Ovary (tissue), 9 donors: ENCODE measurements around the gene FUCA1. TPM values are rescaled to one million over a fixed set of nuclear protein-coding genes. Genes with fewer than 3 reads are reported as not detected.

Source experiments
- DNase-seq, 5 donors: peaks; one replicate each; pipeline ENCODE4 v3.0.0-alpha.2; 2019 to 2020
- H3K27ac ChIP-seq, 2 donors: fragments of 200-600 bp; one replicate each; pipeline versions ENCODE4 v1.5.1 to v1.8.0; 2019 to 2022
- H3K27me3 ChIP-seq: fragments of 200-600 bp; one replicate; pipeline ENCODE4 v1.8.0; 2022
- H3K36me3 ChIP-seq: fragments of 200-600 bp; sonication (generic); one replicate; pipeline ENCODE4 v1.5.1; 2019
- H3K4me1 ChIP-seq: one replicate; pipeline ENCODE4 v1.8.1; 2013; ENCODE audit warnings: mild to moderate bottlenecking, moderate library complexity; ENCODE audit not compliant: insufficient read depth
- H3K4me3 ChIP-seq: fragments of 200-600 bp; sonication (generic); one replicate; pipeline ENCODE4 v1.5.1; 2017
- H3K9me3 ChIP-seq, 2 donors: fragments of 200-600 bp in 1 of 2; sonication (generic) in 1 of 2; one replicate each; pipeline versions ENCODE4 v1.5.1 to v1.8.1; 2013 to 2019; ENCODE audit warnings: mild to moderate bottlenecking in 1 of 2, moderate library complexity in 1 of 2
- EP300 ChIP-seq: sonication (generic); formaldehyde crosslinking; IDR thresholded peaks from one replicate; pipeline ENCODE4 v1.6.1; 2017; ENCODE audit warnings: antibody characterized with exemption
- POLR2A ChIP-seq: fragments of 450-650 bp; IDR thresholded peaks from one replicate; pipeline ENCODE4 v1.6.1; 2017; ENCODE audit warnings: antibody characterized with exemption, mild to moderate bottlenecking, moderate library complexity
- WGBS, 3 donors: extraction: QIAGEN DNeasy Blood & Tissue Kit in 1 of 3; methylation state at CpG; one replicate each; pipeline versions ENCODE4 v1.1.5 to v1.1.7; 2013 to 2017; 5-methylcytosine and 5-hydroxymethylcytosine counted together
- intact Hi-C, 4 donors: fragments of 100-400 bp; cut with DNase I; formaldehyde crosslinking; loops; one replicate each; pipeline versions ENCODE4 v1.11.0 to v1.15.1; 2022 to 2023
- polyA plus RNA-seq, 2 donors: library from polyadenylated mRNA; stranded (reverse); fragments of 200-250 nt in 1 of 2; fragments of 350-450 nt in 1 of 2; fragmentation: Illumina TruSeq in 1 of 2; extraction: RNeasy Lipid Tissue Mini Kit (QIAGEN cat#74804) in 1 of 2; gene quantifications; one replicate each; pipeline ENCODE4 v1.2.3, GENCODE V29; 2013 to 2014
- total RNA-seq, 7 donors: library from RNA; depleted of rRNA in 2 of 7; stranded (reverse); fragments of >200 nt in 2 of 7; fragmentation: NEBNext Ultra II Directional in 3 of 7; extraction: Animal tissue kit (Norgen Biotek cat#: 25700) in 3 of 7; gene quantifications; one replicate each; pipeline versions ENCODE4 v1.1.0 to v1.2.4, GENCODE V29; 2016 to 2023
- TF ChIP-seq, protein P1 (sequence below), 3 donors: fragments of 450-650 bp in 2 of 3; fragments of 200-600 bp in 1 of 3; IDR thresholded peaks; one replicate each; pipeline versions ENCODE4 v1.5.1 to v1.8.0; 2016 to 2022; ENCODE audit warnings: antibody characterized with exemption in 3 of 3, mild to moderate bottlenecking in 1 of 3
- donor health status: DM: no; HTN: no; CAD: no; lungs with moderate emphysema.
- donor health status: DM: no; HTN: no; CAD: no.
- donor health status: Bipolar disorder and iron deficiency.
- donor health status: DM: yes; HTN: yes; CAD: no.
- donor health status: DM: no; HTN: no; CAD: no.
- donor health status: DM: yes; HTN: yes; CAD: no.

Gene FUCA1
- total and polyA plus RNA-seq, 9 donors: 21.7 to 112 (median 25.6) TPM

DNA sequence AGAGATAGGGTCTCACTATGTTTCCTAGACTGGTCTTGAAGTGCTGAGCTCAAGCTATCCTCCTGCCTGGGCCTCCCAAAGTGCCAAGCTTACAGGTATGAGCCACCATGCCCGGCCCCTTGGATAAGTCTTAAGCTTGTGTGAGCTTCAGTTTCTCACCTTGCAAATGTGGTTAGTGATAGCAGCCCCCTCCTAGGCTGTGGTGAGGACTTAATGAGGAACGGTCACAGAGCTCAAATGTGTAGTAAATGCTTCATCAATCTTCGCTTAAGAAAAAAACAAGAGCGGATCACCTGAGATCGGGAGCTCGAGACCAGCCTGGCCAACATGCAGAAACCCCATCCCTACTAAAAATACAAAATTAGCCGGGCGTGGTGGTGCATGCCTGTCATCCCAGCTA, 42.1 kb upstream of the FUCA1 start:
- Histone ChIP-seq H3K36me3 (no peaks in the 10 kb centered on the region), H3K4me1 (no peaks in the 10 kb centered on the region), H3K9me3 (no peaks in the 10 kb centered on the region), H3K4me3 (no peak overlapping the region), H3K27ac (no peak overlapping the region), H3K27me3 (no peaks in the 10 kb centered on the region)
- no peak for DNase-seq
- TF ChIP-seq, protein P1, sequence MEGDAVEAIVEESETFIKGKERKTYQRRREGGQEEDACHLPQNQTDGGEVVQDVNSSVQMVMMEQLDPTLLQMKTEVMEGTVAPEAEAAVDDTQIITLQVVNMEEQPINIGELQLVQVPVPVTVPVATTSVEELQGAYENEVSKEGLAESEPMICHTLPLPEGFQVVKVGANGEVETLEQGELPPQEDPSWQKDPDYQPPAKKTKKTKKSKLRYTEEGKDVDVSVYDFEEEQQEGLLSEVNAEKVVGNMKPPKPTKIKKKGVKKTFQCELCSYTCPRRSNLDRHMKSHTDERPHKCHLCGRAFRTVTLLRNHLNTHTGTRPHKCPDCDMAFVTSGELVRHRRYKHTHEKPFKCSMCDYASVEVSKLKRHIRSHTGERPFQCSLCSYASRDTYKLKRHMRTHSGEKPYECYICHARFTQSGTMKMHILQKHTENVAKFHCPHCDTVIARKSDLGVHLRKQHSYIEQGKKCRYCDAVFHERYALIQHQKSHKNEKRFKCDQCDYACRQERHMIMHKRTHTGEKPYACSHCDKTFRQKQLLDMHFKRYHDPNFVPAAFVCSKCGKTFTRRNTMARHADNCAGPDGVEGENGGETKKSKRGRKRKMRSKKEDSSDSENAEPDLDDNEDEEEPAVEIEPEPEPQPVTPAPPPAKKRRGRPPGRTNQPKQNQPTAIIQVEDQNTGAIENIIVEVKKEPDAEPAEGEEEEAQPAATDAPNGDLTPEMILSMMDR (IDR thresholded peaks at IDR 0.05): no peak
- TF ChIP-seq POLR2A: no peak
- no peak for TF ChIP-seq EP300
- intact Hi-C loops: no loop called here
- WGBS, 3 donors: 91 to 92% (median 91%) methylated on average over 8 of the region's 8 CpGs

DNA sequence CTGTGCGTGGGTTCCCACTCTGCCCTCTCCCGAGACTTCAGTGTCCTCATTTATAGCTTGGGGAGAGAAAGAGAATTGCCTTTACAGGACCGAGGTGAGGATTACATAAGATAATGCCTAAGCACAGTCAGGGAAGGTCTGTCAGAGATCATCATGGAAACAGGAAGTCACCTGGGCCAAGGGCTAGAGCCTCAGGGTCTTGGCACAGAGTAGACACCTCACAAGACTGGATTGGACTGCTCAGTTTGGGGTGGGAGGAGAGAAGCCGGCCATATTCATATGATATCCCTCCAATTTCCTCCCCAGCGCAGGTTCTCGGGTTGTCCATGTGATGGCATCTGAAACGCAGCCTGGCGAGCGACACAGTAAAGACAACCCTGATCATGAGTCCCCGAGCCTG, 41.3 kb upstream of the FUCA1 start:
- Histone ChIP-seq H3K9me3 (no peaks in the 10 kb centered on the region), H3K4me1 (no peaks in the 10 kb centered on the region), H3K27me3 (no peaks in the 10 kb centered on the region), H3K27ac (no peak overlapping the region), H3K4me3 (no peak overlapping the region), H3K36me3 (no peaks in the 10 kb centered on the region)
- WGBS, 3 donors: 61 to 67% (median 64%) methylated on average over 10 of the region's 10 CpGs
- DNase-seq: no peak
- no peak for TF ChIP-seq POLR2A
- TF ChIP-seq EP300: no peak
- TF ChIP-seq, protein P1 (IDR thresholded peaks at IDR 0.05): no peak
- intact Hi-C loops: no loop called here

DNA sequence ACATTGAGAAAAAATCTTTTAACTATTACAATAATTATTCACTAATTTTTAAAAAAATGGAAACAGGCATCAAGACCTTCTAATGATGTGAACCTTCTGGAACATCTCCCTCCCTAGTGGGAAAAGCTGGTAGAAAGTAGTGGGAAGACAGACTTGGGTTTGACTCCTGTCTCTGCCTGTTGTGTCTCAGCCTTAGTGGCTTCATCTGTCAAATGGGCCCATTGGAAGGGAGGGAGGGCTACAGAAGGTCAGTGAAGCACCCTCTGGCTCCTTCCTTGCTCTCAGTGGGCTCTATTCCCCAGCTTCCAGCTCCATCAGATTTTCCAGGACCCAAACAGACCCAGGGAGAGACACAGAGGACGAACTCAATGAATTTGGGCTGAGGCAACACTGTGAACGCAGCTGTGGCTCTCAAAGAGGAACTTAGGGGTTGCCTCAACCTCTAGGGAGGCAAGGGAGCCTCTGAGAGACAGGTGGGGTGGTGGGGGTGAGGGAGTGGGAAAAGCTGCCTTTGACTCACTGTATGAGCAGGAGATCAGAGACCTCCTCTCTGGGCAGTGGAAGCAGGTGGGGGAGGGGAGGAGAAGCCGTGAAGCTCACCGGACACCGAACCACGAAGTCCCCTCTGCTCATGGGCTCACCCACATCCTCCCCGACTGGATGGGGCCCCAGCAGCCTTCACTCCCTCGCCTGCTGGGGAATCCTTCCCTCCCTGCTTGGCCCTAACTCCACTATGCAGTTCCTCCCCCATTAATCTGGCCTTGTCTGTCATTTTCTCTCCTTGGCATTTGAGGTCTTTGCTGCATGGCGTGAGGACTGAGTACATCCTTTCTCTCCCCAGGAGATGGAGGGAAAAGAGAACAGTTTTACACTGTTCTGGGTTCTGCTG, 40.6 kb upstream of the FUCA1 start:
- Histone ChIP-seq H3K9me3 (no peaks in the 10 kb centered on the region), H3K4me3 (no peak overlapping the region), H3K27me3 (no peaks in the 10 kb centered on the region), H3K27ac (no peak overlapping the region), H3K4me1 (no peaks in the 10 kb centered on the region), H3K36me3 (no peaks in the 10 kb centered on the region)
- WGBS, 3 donors: 13 to 16% (median 15%) methylated on average over 9 of the region's 9 CpGs
- intact Hi-C loops: no loop called here
- DNase-seq: no peak
- TF ChIP-seq, protein P1 (IDR thresholded peaks at IDR 0.05): no peak
- TF ChIP-seq POLR2A (no peak), EP300 (no peak)

DNA sequence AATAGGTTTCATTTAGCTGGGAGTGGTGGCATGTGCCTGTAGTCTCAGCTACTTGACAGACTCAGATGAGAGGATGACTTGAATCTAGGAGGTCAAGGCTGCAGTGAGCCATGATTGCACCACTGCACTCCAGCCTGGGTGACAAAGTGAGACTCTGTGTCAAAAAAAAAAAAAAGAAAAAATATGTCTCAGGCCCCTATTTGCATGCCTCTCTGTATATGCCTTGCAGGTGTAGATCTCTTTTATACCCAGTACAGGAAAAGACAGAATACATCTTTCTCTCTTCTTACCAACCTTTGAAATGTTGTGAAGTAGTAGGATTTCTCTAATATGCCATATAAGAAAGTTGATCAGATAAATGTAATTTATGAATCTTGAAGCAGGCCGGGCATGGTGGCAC, 38.6 kb upstream of the FUCA1 start:
- no peak for DNase-seq
- 73 to 93% (median 90%) methylated on average over 1 of the region's 1 CpG for WGBS, 3 donors
- intact Hi-C loops: no loop called here
- Histone ChIP-seq H3K36me3 (no peaks in the 10 kb centered on the region), H3K9me3 (no peaks in the 10 kb centered on the region), H3K4me3 (no peak overlapping the region), H3K27ac (no peak overlapping the region), H3K27me3 (no peaks in the 10 kb centered on the region), H3K4me1 (peaks cover 2% of the 10 kb centered on the region)
- TF ChIP-seq EP300 (no peak), POLR2A (no peak)
- TF ChIP-seq, protein P1 (IDR thresholded peaks at IDR 0.05): no peak
